ENCODE results near the gene AKR1B15.
"Not testable (repeated sequence)": the region's sequence is repeated elsewhere in the genome, so short reads cannot be mapped to it uniquely, and the experiment has no call there.

The AKR1B15 gene

GRCh38 chr7:134532954-134533218 is 16.0 kb upstream of the AKR1B15 start:
- no peak for DNase-seq (ENCODE audit: low read depth)

GRCh38 chr7:134533288-134533771 is 15.6 kb upstream of the AKR1B15 start:
- DNase-seq (ENCODE audit: low read depth), result no peak

GRCh38 chr7:134534633-134535032 is 14.3 kb upstream of the AKR1B15 start:
- no peak for DNase-seq (ENCODE audit: low read depth)

DNA sequence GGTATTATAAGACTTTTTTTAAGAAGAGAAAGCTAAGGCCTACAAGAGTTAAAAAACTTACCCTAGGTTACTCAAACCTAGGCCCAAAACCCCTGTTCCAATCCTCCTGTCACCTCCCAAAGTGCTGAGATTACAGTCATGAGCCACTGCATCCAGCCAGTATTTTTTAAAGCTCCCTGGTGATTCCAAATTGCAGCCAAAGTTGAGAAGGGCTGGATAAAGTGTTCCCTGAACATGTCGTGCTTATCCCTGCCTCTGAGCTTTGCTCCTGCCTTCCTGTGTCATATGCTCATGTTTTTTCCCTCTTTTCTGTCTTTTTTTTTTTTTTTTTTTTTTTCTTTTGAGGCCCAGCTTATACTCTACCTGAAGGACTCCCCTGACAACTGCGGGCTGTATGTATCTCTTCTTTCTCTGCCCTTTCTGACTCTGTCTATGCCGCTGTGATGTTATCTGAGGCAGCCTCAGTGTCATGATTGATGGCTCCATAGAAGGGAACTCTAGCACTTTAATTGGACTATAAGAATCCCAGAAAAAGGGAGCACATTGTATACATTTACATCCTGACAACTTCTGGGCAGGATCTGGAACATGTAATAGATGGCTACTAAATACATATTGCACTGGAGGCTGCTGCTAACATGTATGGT is 13.5 kb upstream of the AKR1B15 start:
- DNase-seq (ENCODE audit: low read depth), result no peak

DNA sequence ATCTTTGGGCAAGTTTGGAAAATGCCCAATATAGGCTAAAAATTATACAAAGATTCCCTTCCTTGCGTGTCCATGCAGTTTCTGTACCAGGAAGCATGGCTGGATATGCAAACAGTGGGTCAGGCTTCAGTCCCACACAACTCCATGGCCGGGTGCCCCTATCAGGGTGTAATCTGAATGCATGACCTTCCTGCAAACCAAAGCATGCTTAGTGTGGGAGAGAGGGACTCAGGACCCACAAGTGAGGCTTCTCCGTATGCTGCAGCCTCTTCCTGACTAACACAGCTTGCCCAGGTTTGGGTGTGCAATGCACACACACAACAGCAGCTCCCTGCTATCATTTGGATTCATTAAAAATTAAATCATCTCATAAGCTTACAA is 13.0 kb upstream of the AKR1B15 start:
- no peak for DNase-seq (ENCODE audit: low read depth)

- DNase-seq (ENCODE audit: low read depth), result not testable (repeated sequence)
These were observed 12.4 kb upstream of the AKR1B15 start for GRCh38 chr7:134536558-134536957.

GRCh38 chr7:134537273-134537781 is 11.6 kb upstream of the AKR1B15 start:
- not testable (repeated sequence) for DNase-seq (ENCODE audit: low read depth)

GRCh38 chr7:134539380-134540004 is 9.4 kb upstream of the AKR1B15 start:
- DNase-seq (ENCODE audit: low read depth), result no peak

GRCh38 chr7:134541501-134542194 is 7.3 kb upstream of the AKR1B15 start:
- DNase-seq (ENCODE audit: low read depth), result not testable (repeated sequence)

GRCh38 chr7:134542195-134542771 is 6.6 kb upstream of the AKR1B15 start:
- no peak for DNase-seq (ENCODE audit: low read depth)

- no peak for DNase-seq (ENCODE audit: low read depth)
These were observed 3.5 kb upstream of the AKR1B15 start for GRCh38 chr7:134545380-134545779.

- DNase-seq (ENCODE audit: low read depth), result no peak
These were observed 3.0 kb upstream of the AKR1B15 start for GRCh38 chr7:134545918-134546317.

DNA sequence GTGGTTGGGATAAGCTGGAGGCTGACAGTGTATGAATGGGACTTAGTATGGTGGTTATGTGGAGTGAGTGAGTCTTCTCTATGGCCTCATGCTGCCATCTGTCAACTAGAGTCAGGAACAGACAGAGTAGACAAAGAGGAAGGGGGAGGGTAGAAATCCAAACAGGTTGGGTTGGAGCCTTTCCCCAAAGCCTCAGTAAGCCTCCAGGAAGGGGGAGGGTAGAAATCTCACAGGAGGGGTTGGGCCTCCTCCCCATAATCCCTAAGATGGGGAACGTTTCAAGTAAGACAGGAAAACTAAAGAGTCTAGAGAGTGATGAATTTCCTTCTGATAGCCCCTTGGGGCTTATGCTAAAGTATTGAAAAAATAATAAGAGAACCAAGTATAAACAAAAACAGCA is 2.0 kb upstream of the AKR1B15 start:
- no peak for DNase-seq (ENCODE audit: low read depth)

DNA sequence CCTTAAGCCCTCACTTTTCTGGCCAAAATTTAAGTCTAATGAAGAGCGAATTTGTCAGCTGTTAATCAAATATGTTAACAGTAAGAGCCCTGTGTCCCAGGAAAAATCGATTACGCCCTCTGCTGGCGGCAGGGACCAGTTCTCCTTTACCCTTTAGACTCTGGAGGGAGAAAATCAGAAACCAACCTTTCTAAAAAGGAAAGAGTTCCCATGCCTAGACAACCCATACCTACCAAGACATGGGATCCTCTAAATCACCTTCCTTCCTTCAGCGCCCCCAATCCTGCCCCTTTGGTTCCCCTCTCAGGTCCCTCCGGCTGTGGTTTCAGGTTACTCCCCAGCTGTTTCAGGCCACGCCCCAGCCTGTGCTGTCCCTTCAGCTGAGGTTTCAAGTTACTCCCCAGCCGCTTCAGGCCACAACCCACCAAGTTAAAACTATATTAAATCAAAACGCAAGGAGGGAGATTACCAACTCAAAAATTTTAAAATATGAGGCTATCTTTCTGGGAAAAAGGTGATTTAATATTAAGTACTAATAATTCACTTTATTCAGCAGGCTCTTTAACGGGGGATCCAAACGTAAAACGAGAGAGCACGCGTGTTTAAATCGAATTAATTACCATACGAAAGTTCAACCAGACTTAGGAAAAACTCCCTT is 1.4 kb upstream of the AKR1B15 start:
- peak; percentile 46 for DNase-seq (ENCODE audit: low read depth)

- DNase-seq (ENCODE audit: low read depth), result no peak
These were observed 456 bp downstream of the AKR1B15 start for GRCh38 chr7:134549366-134549765.

- no peak for DNase-seq (ENCODE audit: low read depth)
These were observed 3.2 kb downstream of the AKR1B15 start for GRCh38 chr7:134552105-134552504.

- DNase-seq (ENCODE audit: low read depth), result no peak
These were observed 5.1 kb downstream of the AKR1B15 start for GRCh38 chr7:134553976-134554375.

- no peak for DNase-seq (ENCODE audit: low read depth)
These were observed 5.6 kb downstream of the AKR1B15 start for GRCh38 chr7:134554417-134554966.

GRCh38 chr7:134557391-134557790 is 8.5 kb downstream of the AKR1B15 start:
- no peak for DNase-seq (ENCODE audit: low read depth)

DNA sequence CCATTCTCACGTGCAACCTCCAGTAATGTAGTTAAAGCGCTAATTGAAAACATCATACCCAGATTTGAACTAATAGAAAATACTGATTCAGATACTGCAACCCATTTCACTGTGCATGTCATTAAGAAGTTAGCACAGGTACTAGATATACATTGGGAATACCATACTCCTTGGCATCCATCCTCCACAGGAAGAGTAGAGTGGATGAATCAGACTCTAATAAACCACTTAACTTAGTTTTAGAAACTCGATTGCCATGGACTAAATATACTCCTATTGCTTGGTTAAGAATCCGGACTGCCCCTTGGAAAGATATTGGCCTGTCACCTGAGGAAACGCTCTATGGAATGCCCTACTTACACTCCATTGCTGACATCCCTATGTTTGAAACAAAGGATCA is 9.5 kb downstream of the AKR1B15 start:
- DNase-seq (ENCODE audit: low read depth), result no peak

GRCh38 chr7:134561616-134562015 is 12.7 kb downstream of the AKR1B15 start:
- not testable (repeated sequence) for DNase-seq (ENCODE audit: low read depth)

GRCh38 chr7:134562136-134562535 is 13.2 kb downstream of the AKR1B15 start:
- DNase-seq (ENCODE audit: low read depth), result no peak

All from stimulated activated CD4-positive, alpha-beta T cell treated with anti-CD3 and anti-CD28 coated beads, Interleukin-2, amount 100 ng/mL, for 4 hours (primary cell).